ENCODE results near the gene LIPC.

The LIPC gene

GRCh38 chr15:58535894-58536293 is 104.1 kb downstream of the LIPC start:
- H3K36me3 ChIP-seq: no peaks in the 10 kb centered on the region
- TF ChIP-seq CTCF (IDR thresholded peaks at IDR 0.05; ENCODE audit: low read depth, low read length): no peak
- no peaks in the 10 kb centered on the region for H3K9me3 ChIP-seq (ENCODE audit: severe bottlenecking)
- no peak for DNase-seq
- H3K27me3 ChIP-seq (ENCODE audit: insufficient read depth, low read depth, severe bottlenecking): no peaks in the 10 kb centered on the region
- no peak overlapping the region for H3K27ac ChIP-seq
- H3K4me3 ChIP-seq (ENCODE audit: low read depth, low read length): no peak overlapping the region

GRCh38 chr15:58536414-58536813 is 104.6 kb downstream of the LIPC start:
- Histone ChIP-seq H3K4me3 (ENCODE audit: low read depth, low read length) (no peak overlapping the region), H3K27ac (no peak overlapping the region), H3K9me3 (ENCODE audit: severe bottlenecking) (no peaks in the 10 kb centered on the region), H3K27me3 (ENCODE audit: insufficient read depth, low read depth, severe bottlenecking) (no peaks in the 10 kb centered on the region), H3K36me3 (no peaks in the 10 kb centered on the region)
- no peak for DNase-seq
- no peak for TF ChIP-seq CTCF (IDR thresholded peaks at IDR 0.05; ENCODE audit: low read depth, low read length)

GRCh38 chr15:58537033-58537432 is 105.2 kb downstream of the LIPC start:
- Histone ChIP-seq H3K36me3 (no peaks in the 10 kb centered on the region), H3K27me3 (ENCODE audit: insufficient read depth, low read depth, severe bottlenecking) (no peaks in the 10 kb centered on the region), H3K9me3 (ENCODE audit: severe bottlenecking) (no peaks in the 10 kb centered on the region), H3K27ac (no peak overlapping the region), H3K4me3 (ENCODE audit: low read depth, low read length) (no peak overlapping the region)
- TF ChIP-seq CTCF (IDR thresholded peaks at IDR 0.05; ENCODE audit: low read depth, low read length): no peak
- DNase-seq: no peak

GRCh38 chr15:58538225-58538727 is 106.5 kb downstream of the LIPC start:
- no peak for TF ChIP-seq CTCF (IDR thresholded peaks at IDR 0.05; ENCODE audit: low read depth, low read length)
- no peak overlapping the region for H3K4me3 ChIP-seq (ENCODE audit: low read depth, low read length)
- H3K27ac ChIP-seq: no peak overlapping the region
- no peaks in the 10 kb centered on the region for H3K27me3 ChIP-seq (ENCODE audit: insufficient read depth, low read depth, severe bottlenecking)
- no peaks in the 10 kb centered on the region for H3K9me3 ChIP-seq (ENCODE audit: severe bottlenecking)
- no peak for DNase-seq
- no peaks in the 10 kb centered on the region for H3K36me3 ChIP-seq

GRCh38 chr15:58538901-58539300 is 107.1 kb downstream of the LIPC start:
- no peak for TF ChIP-seq CTCF (IDR thresholded peaks at IDR 0.05; ENCODE audit: low read depth, low read length)
- no peak for DNase-seq

GRCh38 chr15:58539548-58539947 is 107.8 kb downstream of the LIPC start:
- Histone ChIP-seq H3K27ac (no peak overlapping the region), H3K9me3 (ENCODE audit: severe bottlenecking) (no peaks in the 10 kb centered on the region), H3K4me3 (ENCODE audit: low read depth, low read length) (no peak overlapping the region), H3K27me3 (ENCODE audit: insufficient read depth, low read depth, severe bottlenecking) (no peaks in the 10 kb centered on the region), H3K36me3 (no peaks in the 10 kb centered on the region)
- no peak for TF ChIP-seq CTCF (IDR thresholded peaks at IDR 0.05; ENCODE audit: low read depth, low read length)
- no peak for DNase-seq

More at GRCh38 chr15:58538901-58539300, 107.1 kb downstream of the LIPC start:
- no peaks in the 10 kb centered on the region for H3K36me3 ChIP-seq
- H3K27me3 ChIP-seq (ENCODE audit: insufficient read depth, low read depth, severe bottlenecking): no peaks in the 10 kb centered on the region
- H3K27ac ChIP-seq: no peak overlapping the region
- H3K4me3 ChIP-seq (ENCODE audit: low read depth, low read length): no peak overlapping the region
- H3K9me3 ChIP-seq (ENCODE audit: severe bottlenecking): no peaks in the 10 kb centered on the region

Data from WERI-Rb-1 (cell line).